GM12878 (cell line): ENCODE measurements around the gene ANKRD7. TPM values are rescaled to one million over a fixed set of nuclear protein-coding genes. Genes with fewer than 3 reads are reported as not detected.

Source experiments
- ATAC-seq: fragments of 200-7000 bp; cut with Tn5 transposase; 3 replicates; pipeline ENCODE4 v1.9.1; 2020; ENCODE audit warnings: mild to moderate bottlenecking, moderate library complexity
- BruUV-seq: library from RNA; stranded (reverse); fragments of 400-500 nt; replicated peaks from 2 replicates; lab custom pipeline; 2021; lab: Mats Ljungman, UMichigan
- CTCF ChIA-PET: fragments of 300-600 bp; sonication (Branson Sonifier 250); formaldehyde crosslinking; extraction: SDS; loops from one replicate; lab custom pipeline; 2021; ENCODE audit warnings: inconsistent platforms; lab: Yijun Ruan, JAX
- POLR2A ChIA-PET: fragments of 350-600 bp; formaldehyde crosslinking; extraction: SDS; loops from one replicate; lab custom pipeline; 2021; ENCODE audit warnings: inconsistent platforms; lab: Charles Lee
- RAD21 ChIA-PET: fragments of 300-600 bp; sonication (Branson Sonifier 250); formaldehyde crosslinking; loops from one replicate; lab custom pipeline; 2023; ENCODE audit warnings: antibody characterized with exemption; ENCODE audit not compliant: unreplicated experiment; lab: Charles Lee
- SMC1A ChIA-PET: fragments of 300-600 bp; sonication (Branson Sonifier 250); formaldehyde crosslinking; loops from one replicate; lab custom pipeline; 2023; ENCODE audit not compliant: unreplicated experiment, uncharacterized antibody; lab: Charles Lee
- DNase-seq: peaks from one replicate; pipeline ENCODE4 v3.0.0-alpha.2; 2011; ENCODE audit warnings: low read depth, low spot score
- FAIRE-seq: peaks from 3 replicates; lab custom pipeline; 2011; peaks lifted over from hg19 to GRCh38; lab: Jason Lieb, UNC
- H2AFZ ChIP-seq: 2 replicates; pipeline ENCODE4 v1.6.0; 2011; ENCODE audit warnings: low read depth, low read length, control low read depth; ENCODE audit not compliant: control insufficient read depth
- H3K27ac ChIP-seq: 2 replicates; pipeline ENCODE4 v1.5.1; 2011; ENCODE audit warnings: control low read depth; ENCODE audit not compliant: control insufficient read depth, insufficient read depth
- H3K27me3 ChIP-seq, 2 experiments: replicated peaks in 1 of 2; 2 replicates each; pipeline versions ENCODE4 v1.6.0 to v1.6.1; 2011; ENCODE audit warnings: low read length in 1 of 2; ENCODE audit not compliant: control insufficient read depth in 2 of 2, insufficient read depth in 2 of 2
- H3K36me3 ChIP-seq, 2 experiments: 2 replicates each; pipeline ENCODE4 v1.5.1; 2011; ENCODE audit warnings: low read length in 1 of 2; ENCODE audit not compliant: control insufficient read depth in 2 of 2, insufficient read depth in 2 of 2
- H3K4me1 ChIP-seq: 2 replicates; pipeline ENCODE4 v1.6.1; 2011; ENCODE audit warnings: mild to moderate bottlenecking, low read length, moderate library complexity, mixed read lengths; ENCODE audit not compliant: control insufficient read depth, insufficient read depth
- H3K4me2 ChIP-seq: 2 replicates; pipeline ENCODE4 v1.6.0; 2011; ENCODE audit warnings: control low read depth; ENCODE audit not compliant: control insufficient read depth, insufficient read depth
- H3K4me3 ChIP-seq: fragments of 200-600 bp; sonication (generic); 2 replicates; pipeline ENCODE4 v1.5.1; 2016
- H3K79me2 ChIP-seq: 2 replicates; pipeline ENCODE4 v1.6.0; 2011; ENCODE audit warnings: low read length; ENCODE audit not compliant: control insufficient read depth, insufficient read depth
- H3K9ac ChIP-seq: 2 replicates; pipeline ENCODE4 v1.8.0; 2011; ENCODE audit warnings: low read length, control low read depth, mixed read lengths; ENCODE audit not compliant: control insufficient read depth, insufficient read depth
- H3K9me3 ChIP-seq: replicated peaks from 3 replicates; pipeline ENCODE4 v1.5.1; 2011; ENCODE audit warnings: mild to moderate bottlenecking, low read length; ENCODE audit not compliant: control insufficient read depth, insufficient read depth
- H4K20me1 ChIP-seq: 2 replicates; pipeline ENCODE4 v1.6.0; 2011; ENCODE audit not compliant: control insufficient read depth, insufficient read depth
- ATF7 ChIP-seq: fragments of 450-650 bp; IDR thresholded peaks from 2 replicates; pipeline ENCODE4 v1.6.1; 2016; ENCODE audit warnings: low read depth, mild to moderate bottlenecking
- CHD1 ChIP-seq: IDR thresholded peaks from 2 replicates; pipeline ENCODE4 v1.6.1; 2012; ENCODE audit warnings: low read depth, low read length, improper control_type of control experiment
- CHD4 ChIP-seq: fragments of 200-600 bp; sonication (generic); IDR thresholded peaks from 2 replicates; pipeline ENCODE4 v1.6.1; 2016; ENCODE audit warnings: mild to moderate bottlenecking
- CREB1 ChIP-seq: IDR thresholded peaks from 2 replicates; pipeline ENCODE4 v1.6.1; 2012; ENCODE audit warnings: low read depth, mild to moderate bottlenecking, inconsistent platforms
- DPF2 ChIP-seq: fragments of 450-650 bp; IDR thresholded peaks from 2 replicates; pipeline ENCODE4 v1.6.1; 2017; ENCODE audit warnings: mild to moderate bottlenecking
- ESRRA ChIP-seq: IDR thresholded peaks from 2 replicates; pipeline ENCODE4 v1.6.1; 2012; ENCODE audit warnings: mild to moderate bottlenecking, low read length, improper control_type of control experiment
- FOXM1 ChIP-seq: IDR thresholded peaks from 2 replicates; pipeline ENCODE4 v1.6.1; 2012; ENCODE audit warnings: low read depth, mild to moderate bottlenecking, inconsistent platforms, low read length, moderate library complexity
- HDGF ChIP-seq: fragments of 450-650 bp; IDR thresholded peaks from 2 replicates; pipeline ENCODE4 v1.6.1; 2016; ENCODE audit warnings: antibody characterized with exemption
- KDM1A ChIP-seq: fragments of 200-600 bp; sonication (generic); IDR thresholded peaks from 2 replicates; pipeline ENCODE4 v1.6.1; 2016; ENCODE audit warnings: borderline replicate concordance
- MYB ChIP-seq: fragments of 150-350 bp; IDR thresholded peaks from 2 replicates; pipeline ENCODE4 v1.6.1; 2014; ENCODE audit warnings: mild to moderate bottlenecking, low read depth, low read length, borderline replicate concordance
- NFYB ChIP-seq: IDR thresholded peaks from 2 replicates; pipeline ENCODE4 v1.6.1; 2011; ENCODE audit warnings: low read depth, mild to moderate bottlenecking, low read length, improper control_type of control experiment, moderate library complexity; ENCODE audit not compliant: insufficient read depth
- POLR2AphosphoS2 ChIP-seq: IDR thresholded peaks from 2 replicates; pipeline ENCODE4 v1.6.1; 2011; ENCODE audit warnings: low read depth, mild to moderate bottlenecking, low read length, improper control_type of control experiment, moderate library complexity
- POU2F2 ChIP-seq: IDR thresholded peaks from 3 replicates; pipeline ENCODE4 v1.6.1; 2011; ENCODE audit warnings: low read depth, mild to moderate bottlenecking, low read length, borderline replicate concordance
- SUZ12 ChIP-seq: fragments of 200-600 bp; sonication (generic); IDR thresholded peaks from one replicate; pipeline ENCODE4 v1.6.1; 2018; ENCODE audit warnings: antibody characterized with exemption, mild to moderate bottlenecking; ENCODE audit not compliant: unreplicated experiment
- YY1 ChIP-seq: IDR thresholded peaks from 2 replicates; pipeline ENCODE4 v1.6.1; 2011; ENCODE audit warnings: low read depth, mild to moderate bottlenecking, low read length
- WGBS: methylation state at CpG from one replicate; pipeline ENCODE4 v1.1.6; 2016; ENCODE audit warnings: low lambda C conversion rate; ENCODE audit not compliant: insufficient replicate concordance, insufficient coverage; ENCODE audit errors: missing lambda C conversion rate; 5-methylcytosine and 5-hydroxymethylcytosine counted together
- in situ Hi-C: fragments of 300-500 bp; cut with MboI; formaldehyde crosslinking; loops from 9 replicates; pipeline ENCODE4 v1.14.3; 2018; ENCODE audit warnings: mixed read lengths
- intact Hi-C: fragments of 100-400 bp; cut with micrococcal nuclease; formaldehyde crosslinking; loops from one replicate; pipeline ENCODE4 v1.14.2; 2022; ENCODE audit not compliant: unreplicated experiment
- polyA plus RNA-seq, 11 experiments: library from polyadenylated mRNA; depleted of rRNA in 4 of 11; unstranded in 6 of 11; stranded (reverse) in 5 of 11; fragments of >200 nt; fragmentation: Nextera tagmentation in 4 of 11; fragmentation: Illumina TruSeq in 1 of 11; extraction: Ambion mirVana in 4 of 11; extraction: Trizol in 1 of 11; gene quantifications; 1 replicate in 1 of 11; 2 replicates in 10 of 11; pipeline versions ENCODE4 v1.2.1 to v1.2.3, GENCODE V29; 2011 to 2016; ENCODE audit warnings: inconsistent platforms in 2 of 11, missing spikeins in 2 of 11, low read depth in 1 of 11
- total RNA-seq, 4 experiments: library from RNA; depleted of rRNA in 3 of 4; stranded (reverse); fragments of >200 nt in 3 of 4; fragmentation: Illumina TruSeq in 1 of 4; extraction: Trizol in 1 of 4; gene quantifications; 2 replicates each; pipeline versions ENCODE4 v1.2.1 to v1.2.3, GENCODE V29; 2013 to 2021

Gene ANKRD7
- total and polyA plus RNA-seq, 10 of the 15 experiments (the other 5 are each of a cell fraction or from before 2014, with no cell fraction given), result 0.12 to 0.46 (median 0.31) TPM; not detected in 3

DNA sequence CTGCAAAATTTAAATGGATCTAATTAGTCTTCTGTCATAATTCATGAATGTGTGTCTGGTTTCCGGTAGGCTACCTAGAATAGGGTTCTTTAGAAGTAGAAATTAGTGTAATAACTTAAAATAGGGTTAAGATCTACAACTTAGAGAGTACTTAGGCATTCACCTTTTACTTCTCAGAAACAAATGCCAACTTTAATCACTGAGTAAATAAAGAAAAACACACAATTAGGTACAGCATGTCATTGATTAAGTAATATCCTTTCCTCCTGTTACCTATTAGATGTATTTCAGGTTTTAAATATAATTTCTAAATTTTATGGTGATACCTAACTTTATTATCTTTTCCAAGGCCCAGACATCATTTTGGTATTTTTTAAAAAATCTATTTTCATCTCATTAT is 9.3 kb downstream of the ANKRD7 start:
- FAIRE-seq, result no peak
- ChIA-PET SMC1A (no interaction called here), POLR2A (no interaction called here), CTCF (interaction anchor here (0.9 kb wide), 1 partner anchor 19 kb away, joined by 3 read pairs; no protein-coding TSS in a partner anchor), RAD21 (no interaction called here)
- no peak overlapping the region for H3K4me2 ChIP-seq
- H3K4me3 ChIP-seq, result no peak overlapping the region
- in situ Hi-C loops (no loop called here), intact Hi-C loops (no loop called here)
- 0% methylated on average over 1 of the region's 1 CpG for WGBS
- no peak overlapping the region for H3K9ac ChIP-seq
- H3K36me3 ChIP-seq, result no peaks in the 10 kb centered on the region
- no peak for DNase-seq
- no peaks in the 10 kb centered on the region for H3K4me1 ChIP-seq
- no TSS peak for BruUV-seq
- H3K79me2 ChIP-seq, result no peaks in the 10 kb centered on the region
- TF ChIP-seq ESRRA (no peak), KDM1A (no peak), HDGF (no peak), FOXM1 (no peak), POLR2AphosphoS2 (no peak), SUZ12 (no peak), DPF2 (no peak), YY1 (no peak), CHD1 (no peak), POU2F2 (no peak), ATF7 (no peak), MYB (no peak), CREB1 (no peak), NFYB (no peak), CHD4 (no peak)
- H4K20me1 ChIP-seq, result no peaks in the 10 kb centered on the region
- H3K9me3 ChIP-seq, result no peaks in the 10 kb centered on the region
- no peak overlapping the region for H3K27ac ChIP-seq
- no peak for ATAC-seq
- H3K27me3 ChIP-seq, result no peaks in the 10 kb centered on the region
- H2AFZ ChIP-seq, result no peak overlapping the region
